SIG-M5 (cell line): Measurements from ENCODE around the gene USP12.
"Not testable (repeated sequence)": the region's sequence is repeated elsewhere in the genome, so short reads cannot be mapped to it uniquely, and the experiment has no call there.

Experiments used
- DNase-seq: peaks from one replicate; lab custom pipeline; 2025; lab: John Stamatoyannopoulos, UW

USP12 gene

GRCh38 chr13:27171244-27171826 is at the start of gene USP12:
TSS of gene USP12 (minus strand) at chr13:27171811. CDS start at chr13:27171639, 172 bp downstream.
- no peak for DNase-seq

DNA sequence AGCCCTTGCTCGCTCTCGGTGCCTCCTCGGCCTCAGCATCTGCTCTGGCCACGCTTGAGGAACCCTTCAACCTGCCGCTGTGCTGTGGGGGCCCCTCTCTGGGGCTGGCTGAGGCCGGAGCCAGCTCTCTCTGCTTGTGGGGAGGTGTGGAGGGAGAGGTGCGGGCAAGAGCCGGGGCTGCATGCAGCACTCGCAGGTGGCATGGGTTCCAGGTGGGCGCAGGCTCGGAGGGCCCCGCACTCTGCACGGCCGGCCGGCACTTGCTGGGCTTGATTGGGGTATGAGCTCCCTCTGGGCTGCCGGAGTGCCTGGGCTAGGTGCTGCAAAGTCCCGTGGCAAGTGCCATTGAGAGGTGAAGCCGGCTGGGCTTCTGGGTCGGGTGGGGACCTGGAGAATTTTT is 48.0 kb upstream of the USP12 start:
- no peak for DNase-seq

GRCh38 chr13:27218861-27219260 is 47.2 kb upstream of the USP12 start:
- DNase-seq, result peak; percentile 10

DNA sequence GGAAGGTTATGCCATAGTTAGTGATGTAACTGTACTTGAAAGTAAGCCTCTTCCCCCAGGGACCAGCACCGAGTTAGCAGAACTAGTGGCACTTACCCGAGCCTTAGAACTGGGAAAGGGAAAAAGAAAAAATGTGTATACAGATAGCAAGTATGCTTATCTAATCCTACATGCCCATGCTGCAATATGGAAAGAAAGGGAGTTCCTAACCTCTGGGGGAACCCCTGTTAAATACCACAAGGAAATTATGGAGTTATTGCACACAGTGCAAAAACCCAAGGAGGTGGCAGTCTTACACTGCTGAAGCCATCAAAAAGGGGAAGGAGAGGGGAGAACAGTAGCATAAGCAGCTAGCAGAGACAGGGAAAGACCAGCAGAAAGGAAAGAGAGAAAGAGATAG is 46.2 kb upstream of the USP12 start:
- not testable (repeated sequence) for DNase-seq

DNA sequence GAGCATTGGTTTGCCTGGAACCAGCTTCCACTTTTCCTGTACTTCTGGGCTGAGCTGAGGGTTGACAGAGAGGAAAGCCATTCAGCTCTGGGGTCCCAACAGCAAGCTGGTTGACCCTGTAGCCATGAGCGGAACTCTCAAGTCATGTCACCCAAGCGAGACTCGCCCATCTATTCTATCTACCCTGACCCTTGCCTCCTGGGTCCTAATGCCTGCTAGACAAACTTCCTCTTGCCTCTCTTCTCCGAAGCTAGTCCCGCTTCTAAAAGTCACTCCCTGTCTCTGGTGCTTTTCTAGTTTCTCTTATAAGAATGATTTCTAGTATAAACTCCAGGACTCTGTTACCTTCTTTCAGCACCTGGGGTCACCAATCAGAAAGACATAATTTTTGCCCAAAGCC is 41.8 kb upstream of the USP12 start:
- DNase-seq, result not testable (repeated sequence)

DNA sequence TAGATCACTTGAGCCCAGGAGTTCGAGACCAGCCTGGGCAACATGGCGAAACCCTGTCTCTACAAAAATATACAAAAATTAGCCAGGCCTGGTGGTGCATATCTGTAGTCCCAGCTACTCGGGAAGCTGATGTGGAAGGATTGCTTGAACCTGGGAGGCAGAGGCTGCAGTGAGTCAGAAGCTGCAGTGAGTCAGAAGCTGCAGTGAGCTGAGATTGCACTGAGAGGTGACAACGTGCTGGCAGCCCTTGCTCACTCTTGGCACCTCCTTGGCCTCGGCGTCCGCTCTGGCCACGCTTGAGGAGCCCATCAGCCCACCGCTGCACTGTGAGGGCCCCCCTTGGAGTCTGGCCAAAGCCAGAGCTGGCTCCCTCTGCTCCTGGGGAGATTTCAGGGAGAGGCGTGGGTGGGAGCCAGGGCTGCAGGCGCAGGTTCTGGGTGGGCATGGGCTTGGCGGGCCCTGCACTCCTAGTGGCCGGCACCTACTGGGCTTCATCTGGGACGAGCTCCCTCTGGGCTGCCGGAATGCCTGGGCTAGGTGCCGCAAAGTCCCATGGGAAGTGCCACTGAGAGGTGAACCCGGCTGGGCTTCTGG is 40.3 kb upstream of the USP12 start:
- DNase-seq, result no peak

DNA sequence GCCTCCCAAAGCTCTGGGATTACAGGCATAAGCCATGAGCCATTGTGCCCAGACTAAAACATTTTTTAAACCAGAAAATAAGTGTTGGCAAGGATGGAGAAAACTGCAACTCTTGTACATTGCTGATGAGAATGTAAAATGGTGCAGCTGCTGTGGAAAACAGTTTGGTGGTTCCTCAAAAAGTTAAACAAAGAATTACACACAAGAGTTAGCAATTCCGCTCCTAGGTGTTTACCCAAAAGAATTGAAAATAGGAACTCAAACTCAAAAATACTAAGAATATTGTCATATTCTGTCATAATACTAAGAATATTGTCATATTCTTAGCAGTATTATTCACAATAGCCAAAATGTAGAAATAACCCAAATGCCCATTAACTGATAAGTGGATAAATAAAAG is 39.7 kb upstream of the USP12 start:
- DNase-seq, result no peak

DNA sequence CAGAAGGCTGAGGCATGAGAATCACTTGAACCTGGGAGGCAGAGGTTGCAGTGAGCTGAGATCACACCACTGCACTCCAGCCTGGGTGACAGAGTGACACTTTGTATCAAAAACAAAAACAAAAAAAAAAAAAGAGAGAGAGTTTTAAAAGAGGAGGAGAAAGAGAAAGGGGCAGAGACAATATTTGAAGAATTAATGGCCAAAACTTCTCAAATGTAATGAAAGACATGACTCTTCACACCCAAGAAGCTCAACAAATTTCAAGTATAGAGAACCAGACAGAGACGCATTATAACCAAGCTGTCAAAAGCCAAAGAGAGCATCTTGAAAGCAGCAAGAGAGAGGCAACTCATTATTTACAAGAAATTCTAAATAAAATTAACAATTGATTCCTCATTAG is 36.9 kb upstream of the USP12 start:
- no peak for DNase-seq

DNA sequence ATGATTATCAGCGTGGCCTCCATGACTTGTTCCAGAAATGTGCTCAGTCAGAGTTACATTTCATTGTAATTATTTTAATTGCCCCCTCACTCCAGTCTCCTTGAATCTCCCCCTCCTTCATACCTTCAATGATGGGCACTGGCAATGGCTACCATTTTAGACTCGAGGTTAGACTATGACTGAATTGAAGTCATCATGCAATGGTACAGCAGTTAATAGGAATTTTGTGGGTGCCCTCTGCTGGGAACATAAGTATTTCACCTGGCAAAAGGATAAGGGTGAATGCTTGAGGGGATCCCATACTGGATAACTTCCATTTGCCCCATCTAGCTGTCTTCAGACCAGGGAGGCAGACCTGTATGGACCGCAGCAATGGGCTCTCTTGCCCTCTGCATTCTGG is 32.2 kb upstream of the USP12 start:
- DNase-seq, result no peak

- no peak for DNase-seq
Measured at GRCh38 chr13:27203186-27203585, 31.6 kb upstream of the USP12 start.

- DNase-seq, result no peak
Measured at GRCh38 chr13:27201661-27202060, 30.1 kb upstream of the USP12 start.

- DNase-seq, result no peak
Measured at GRCh38 chr13:27200413-27201070, 28.9 kb upstream of the USP12 start.

- DNase-seq, result no peak
Measured at GRCh38 chr13:27199696-27200095, 28.1 kb upstream of the USP12 start.

GRCh38 chr13:27199211-27199610 is 27.6 kb upstream of the USP12 start:
- DNase-seq, result no peak

DNA sequence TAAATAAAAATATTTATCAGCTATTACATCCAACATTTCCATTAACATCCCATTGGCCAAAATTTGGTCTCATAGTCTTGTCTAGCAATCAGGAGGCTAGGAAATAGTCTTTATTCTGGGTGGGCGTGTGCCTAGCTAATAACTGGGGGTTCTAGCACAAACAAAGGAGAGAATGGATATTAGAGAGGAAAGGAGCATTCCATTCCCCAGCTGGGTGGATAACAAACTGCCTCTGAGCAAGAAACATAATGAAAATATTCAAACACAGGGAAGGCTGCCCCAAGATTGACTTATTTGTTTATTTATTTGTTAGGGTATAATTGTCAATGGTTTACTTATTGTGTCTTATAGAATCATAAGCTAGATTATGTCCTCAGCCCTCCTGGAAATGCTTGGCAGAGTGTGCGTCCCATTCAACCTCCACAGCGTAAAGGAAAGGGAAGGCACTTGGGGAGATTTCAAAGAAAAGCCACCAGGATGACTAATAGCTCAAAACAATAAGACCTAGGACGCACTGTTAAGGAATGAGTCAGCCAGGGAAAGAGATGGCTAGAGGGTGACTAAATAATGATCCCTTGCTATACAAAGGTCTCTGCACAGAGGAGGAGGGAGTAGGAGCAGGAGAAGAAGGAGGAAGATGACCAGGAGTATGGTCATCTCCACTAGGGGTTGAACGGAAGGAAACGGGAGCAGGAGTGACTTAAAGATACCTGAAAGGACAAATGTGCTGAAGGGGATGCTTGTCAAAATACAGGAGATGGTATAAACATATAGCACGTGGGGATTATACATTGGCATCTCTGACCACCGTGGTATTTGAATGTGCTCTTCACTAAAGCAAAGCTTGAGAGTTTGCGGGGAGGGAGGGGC is 23.5 kb upstream of the USP12 start:
- DNase-seq, result no peak

DNA sequence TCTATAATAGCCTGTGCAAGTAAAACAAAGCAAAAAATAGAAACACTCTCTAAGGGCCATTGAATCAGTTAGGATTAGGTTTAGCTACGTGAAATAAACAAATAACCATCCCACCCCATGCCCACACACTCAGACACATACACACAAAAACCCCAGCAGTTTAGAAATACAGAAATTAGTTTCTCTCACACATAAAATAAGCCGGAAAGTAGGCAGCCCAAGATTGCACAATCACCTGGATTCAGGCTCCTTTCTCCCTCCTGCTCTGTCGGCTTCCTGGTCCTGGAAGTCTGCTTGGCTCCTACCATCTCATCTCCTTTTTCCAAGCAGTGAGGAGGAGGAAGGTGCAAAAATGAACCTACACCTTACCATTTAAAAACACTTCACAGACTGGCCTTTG is 22.6 kb upstream of the USP12 start:
- no peak for DNase-seq

GRCh38 chr13:27193496-27193895 is 21.9 kb upstream of the USP12 start:
- no peak for DNase-seq

DNA sequence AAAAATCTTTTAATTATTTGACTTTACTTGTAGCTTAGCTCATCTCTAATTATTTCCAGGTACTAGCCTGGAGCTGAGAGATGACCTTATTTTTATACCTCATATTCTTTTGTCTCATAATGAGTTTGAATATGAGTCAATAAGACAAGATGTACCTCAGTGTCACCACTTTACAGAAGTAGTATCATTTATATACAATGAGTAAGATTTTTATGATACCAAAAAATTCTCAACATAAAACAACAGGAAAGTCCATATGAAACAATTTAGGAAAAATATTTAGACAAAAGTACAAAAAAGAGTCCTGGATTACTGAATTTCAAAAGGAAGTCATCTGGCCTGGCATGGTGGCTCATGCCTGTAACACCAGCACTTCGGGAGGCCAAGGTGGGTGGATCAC is 21.4 kb upstream of the USP12 start:
- no peak for DNase-seq

- DNase-seq, result not testable (repeated sequence)
Measured at GRCh38 chr13:27192367-27192766, 20.8 kb upstream of the USP12 start.

DNA sequence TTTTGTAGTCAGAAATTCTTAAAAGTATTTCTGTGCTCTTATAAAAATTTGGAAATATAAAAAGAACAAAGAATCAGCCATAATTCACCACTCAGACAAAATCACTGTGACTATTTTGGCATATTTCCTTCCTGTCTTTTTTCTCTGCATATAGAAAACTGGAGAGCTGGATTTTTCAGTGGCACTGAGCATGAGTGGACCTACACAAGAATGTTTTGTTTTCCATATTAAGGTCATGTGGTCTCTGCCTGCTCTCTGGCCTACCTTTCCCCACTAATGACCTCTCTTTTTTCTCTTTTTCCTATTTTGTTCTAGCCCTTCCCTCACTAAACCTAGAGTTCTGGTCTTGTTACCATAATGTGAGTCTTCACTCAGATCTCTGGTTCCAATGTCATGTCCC is 17.6 kb upstream of the USP12 start:
- DNase-seq, result no peak

- DNase-seq, result no peak
Measured at GRCh38 chr13:27188239-27188638, 16.6 kb upstream of the USP12 start.

DNA sequence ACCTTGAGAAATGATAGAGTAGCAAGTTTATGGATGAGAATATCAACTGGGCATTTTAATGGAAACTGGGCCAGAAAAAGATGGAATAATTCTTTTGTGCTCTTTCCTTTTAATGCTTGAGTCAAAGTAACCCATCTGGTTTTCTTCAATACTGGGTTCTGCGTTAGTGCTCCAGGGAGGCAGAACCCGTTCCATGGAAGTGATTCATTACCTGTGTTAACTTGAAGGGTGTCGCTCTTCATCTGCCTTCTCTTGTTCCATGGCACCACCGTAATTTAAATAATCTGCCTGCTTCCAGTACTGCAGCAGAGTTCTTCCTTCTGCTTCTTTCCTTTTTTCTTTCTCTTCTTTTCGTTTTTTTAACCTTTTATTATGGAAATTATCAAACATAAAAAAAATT is 14.7 kb upstream of the USP12 start:
- DNase-seq, result no peak
